GOT3 (cell line): ENCODE measurements around the gene ZNF362.

Experiments used
- DNase-seq: peaks from one replicate; lab custom pipeline; 2025; ENCODE audit warnings: mixed read lengths; lab: John Stamatoyannopoulos, UW

ZNF362 gene

DNA sequence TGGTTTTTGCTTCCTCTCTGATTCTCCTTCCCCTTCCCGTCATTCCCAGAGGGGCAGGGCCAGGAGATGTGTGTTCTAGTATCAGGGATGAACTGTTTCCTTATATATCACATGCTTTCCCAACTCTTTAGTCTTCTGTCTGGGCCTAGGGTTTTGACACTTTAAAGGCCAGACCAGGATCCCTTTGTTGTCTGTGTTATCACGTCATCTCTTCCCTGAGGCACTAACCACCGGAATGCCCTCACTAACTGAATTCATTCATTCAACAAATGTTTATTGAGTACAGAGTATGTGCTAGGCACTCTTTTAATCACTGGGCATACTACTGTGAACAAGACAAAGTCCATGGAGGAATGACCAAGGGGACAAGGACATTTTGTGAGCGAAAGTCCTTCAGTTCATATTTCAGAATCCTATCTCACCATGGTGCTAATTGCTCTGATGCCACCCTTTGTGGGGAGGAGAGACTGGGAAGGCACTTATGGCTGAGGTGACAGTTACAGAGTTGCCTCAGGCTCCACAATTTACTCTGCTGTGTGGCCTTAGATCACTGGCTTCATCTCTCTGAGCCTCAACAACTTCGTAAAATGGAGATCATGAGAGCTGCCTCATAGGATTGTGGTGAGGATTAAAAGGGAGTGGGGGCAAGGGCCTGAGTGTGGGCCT lies 12.0 kb upstream of the ZNF362 start:
- no peak for DNase-seq

DNA sequence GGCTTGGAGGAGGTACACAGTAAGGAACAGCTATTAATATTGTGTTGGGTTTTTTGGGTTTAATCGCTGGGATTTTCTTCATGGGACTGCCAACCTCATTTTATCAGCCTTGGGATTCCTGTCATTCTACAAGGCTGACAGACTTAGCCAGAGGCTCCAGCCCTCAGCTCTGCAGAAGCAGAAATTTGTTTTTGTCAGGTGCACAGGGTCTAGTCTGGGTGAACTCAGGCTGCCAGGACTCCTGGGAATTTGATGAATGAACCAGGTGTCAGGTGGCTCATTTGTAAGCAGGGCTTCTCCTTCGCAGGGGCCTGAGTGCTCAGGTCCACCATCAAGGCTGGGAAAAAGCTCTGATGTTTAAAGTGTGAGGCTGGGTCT lies 11.5 kb upstream of the ZNF362 start:
- DNase-seq: no peak

DNA sequence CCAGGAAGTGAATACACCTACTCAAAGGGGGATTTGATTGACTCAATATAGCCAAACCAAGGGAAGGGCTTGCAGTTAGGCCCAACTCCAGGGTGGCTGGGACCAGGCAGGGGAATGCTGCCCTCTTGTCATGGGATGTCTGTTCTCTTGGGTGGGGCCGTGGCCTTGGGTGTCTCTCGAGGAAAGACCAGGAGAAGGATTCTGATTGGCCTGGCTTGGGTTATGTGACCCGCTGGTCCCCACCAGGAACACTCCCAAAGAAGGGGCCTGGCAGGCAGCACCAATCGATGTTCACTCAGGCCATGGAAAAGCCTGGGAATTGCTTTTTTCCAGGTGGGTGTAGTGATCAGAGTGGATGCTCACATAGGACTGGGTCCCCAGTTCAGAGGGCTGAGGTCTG lies 10.1 kb upstream of the ZNF362 start:
- DNase-seq: no peak

GRCh38 chr1:33247545-33247944 lies 8.7 kb upstream of the ZNF362 start:
- no peak for DNase-seq

GRCh38 chr1:33248244-33248643 lies 8.0 kb upstream of the ZNF362 start:
- DNase-seq: no peak

DNA sequence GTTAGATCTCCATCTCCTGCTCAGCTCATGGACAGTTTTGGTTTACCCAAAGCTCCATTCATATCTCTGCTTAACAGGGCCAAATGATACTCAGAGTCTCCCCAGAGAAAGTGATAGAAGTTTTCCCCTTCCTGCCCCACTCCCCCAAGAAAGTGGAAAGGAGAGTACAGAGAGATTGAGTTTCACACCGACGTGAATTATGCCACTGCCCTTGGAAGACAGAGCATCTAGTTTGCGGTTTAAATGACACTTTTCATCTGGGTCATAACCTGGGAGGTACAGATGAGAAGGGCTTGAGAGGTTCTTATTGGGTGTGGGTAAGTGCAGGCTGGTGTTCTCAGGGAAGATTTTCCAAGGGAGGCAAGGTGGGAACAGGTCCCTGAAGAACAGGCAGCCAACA lies 6.9 kb upstream of the ZNF362 start:
- DNase-seq: no peak

GRCh38 chr1:33250217-33250616 lies 6.1 kb upstream of the ZNF362 start:
- no peak for DNase-seq

- DNase-seq: no peak
Measured at GRCh38 chr1:33250724-33251123, 5.6 kb upstream of the ZNF362 start.

DNA sequence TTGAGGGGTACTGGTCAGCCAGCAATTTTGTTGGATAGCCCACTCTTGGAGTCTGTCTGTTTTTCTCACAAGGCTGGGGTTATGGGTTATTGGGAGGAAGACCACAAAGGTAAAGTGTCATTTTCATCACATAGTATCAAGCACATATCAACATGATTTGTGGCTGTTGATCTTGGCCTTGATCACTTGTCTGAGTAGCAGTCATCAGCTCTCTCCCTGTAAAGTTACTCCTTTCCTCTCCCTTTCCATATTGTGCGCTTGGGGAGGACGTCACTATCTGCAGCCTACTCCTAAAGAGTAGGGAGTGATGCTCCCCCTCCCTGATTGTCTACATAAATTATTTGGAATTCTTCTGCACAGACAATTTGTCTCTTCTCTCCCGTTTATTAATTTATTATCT lies 1.8 kb upstream of the ZNF362 start:
- no peak for DNase-seq

DNA sequence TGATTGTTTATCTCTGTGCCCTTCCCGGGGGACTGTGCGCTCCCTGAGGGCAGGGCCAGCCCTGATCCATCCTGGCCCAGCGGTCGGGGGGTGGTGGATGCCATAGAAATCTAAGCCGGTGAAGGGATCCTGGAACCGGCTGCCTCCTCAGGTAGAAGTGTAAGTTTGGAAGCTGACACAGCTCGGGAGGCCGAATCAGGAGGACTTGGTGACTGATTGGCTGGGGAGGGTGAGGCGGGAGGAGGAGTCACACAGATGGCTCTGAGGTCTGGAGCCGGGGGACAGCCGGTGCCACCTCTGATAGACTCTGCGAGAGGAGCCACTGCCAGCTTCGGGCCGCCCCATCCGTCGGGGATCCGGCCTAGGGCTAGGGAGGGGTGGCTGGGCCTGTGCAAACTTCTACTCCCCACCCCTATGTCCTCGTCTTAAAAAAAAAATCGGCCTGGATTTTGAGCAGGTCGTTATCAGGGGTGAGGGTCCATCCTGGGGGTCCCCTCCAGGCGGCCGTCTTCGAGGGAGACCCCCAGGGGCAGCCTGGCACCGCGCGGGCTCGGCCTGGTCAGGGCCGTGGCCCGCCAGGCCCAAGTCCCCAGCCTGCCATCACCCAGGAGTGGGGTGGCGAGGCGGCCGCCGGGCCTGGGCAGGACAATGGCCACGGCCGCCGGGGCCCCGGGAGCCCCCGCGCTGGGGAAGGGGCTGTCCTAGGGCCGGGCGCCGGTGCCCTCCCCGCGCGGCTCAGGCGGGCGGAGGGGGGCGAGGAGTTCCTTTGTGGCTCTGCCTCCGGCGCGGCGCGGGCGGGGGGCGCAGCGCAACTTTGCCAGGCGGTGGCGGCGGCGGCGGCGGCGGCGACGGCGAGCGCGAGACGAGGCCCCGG lies 708 bp upstream of the ZNF362 start:
- no peak for DNase-seq

- DNase-seq: no peak
Measured at GRCh38 chr1:33256221-33256470, 146 bp upstream of the ZNF362 start.

DNA sequence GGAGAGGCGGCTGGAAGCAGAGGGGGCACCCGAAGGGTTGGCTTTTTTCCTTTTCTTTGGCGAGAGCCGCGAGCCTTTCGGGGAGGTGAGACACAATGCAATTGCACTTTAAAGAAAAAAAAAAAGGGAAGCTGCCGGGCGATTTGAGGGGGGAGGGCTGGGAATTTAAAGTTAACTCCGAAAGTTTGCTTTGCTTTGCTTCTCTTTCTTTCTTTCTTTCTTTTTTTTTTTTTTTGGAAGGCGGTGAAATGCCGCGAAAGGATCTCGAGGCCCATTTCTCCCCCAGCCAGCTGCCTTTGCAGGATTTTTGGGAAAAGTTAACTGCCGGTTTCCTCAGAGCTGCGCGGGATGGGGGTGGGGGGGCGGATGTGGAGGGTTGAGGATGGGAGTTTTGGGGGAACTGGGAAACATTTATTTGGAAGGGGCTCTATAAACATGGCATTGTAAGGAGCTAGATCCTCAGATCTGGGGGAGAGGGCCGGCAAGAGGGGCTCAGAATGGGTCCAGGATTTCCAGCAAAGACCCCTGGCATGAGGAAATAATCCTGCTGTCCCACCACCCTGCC lies 997 bp downstream of the ZNF362 start:
- DNase-seq: no peak

DNA sequence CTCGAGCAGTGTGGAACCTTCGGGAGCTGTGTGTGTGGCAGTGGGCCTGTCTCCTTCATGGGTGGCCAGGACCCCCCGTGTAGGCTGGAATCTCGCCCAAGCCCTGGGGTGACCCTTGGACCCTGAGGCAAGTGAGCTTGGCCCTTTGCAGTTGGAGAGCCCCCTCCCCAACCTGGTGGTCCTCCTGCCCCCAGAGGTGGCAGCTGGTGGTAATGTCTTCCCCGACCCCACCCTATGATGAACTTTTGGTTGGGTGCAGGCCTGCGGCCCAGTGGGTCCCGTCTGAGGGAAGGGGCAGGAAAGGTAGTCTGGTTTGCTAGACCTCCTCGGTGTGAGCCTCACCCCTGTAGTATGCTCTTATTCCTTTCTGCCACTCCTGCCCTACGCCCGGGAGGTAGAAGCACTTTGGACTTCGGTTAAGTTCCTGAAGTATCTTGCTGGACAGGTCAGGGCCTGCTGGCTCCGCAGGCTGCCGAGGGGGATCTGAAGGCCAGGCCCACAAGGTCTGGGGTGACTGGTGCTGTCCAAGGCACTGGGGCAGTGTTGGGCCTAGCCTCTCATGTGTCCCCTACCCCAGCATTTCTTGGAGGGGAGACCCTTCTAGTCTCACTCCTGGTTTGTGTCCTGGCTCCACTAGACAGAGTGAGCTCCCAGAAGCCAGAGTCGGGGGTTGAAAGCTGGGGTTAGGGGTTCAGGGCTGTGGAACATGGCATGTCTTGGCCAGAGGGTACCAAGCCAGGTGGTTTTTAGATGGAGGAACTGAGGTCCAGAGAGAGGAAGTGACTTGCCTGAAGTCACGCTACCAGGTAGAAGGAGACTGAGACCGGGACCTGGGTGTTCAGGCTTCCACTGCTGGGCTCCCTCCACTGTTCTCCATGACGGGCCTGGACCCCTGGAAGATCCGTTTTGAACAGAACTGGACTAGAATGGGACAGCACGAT lies 1.8 kb downstream of the ZNF362 start:
- DNase-seq: no peak

DNA sequence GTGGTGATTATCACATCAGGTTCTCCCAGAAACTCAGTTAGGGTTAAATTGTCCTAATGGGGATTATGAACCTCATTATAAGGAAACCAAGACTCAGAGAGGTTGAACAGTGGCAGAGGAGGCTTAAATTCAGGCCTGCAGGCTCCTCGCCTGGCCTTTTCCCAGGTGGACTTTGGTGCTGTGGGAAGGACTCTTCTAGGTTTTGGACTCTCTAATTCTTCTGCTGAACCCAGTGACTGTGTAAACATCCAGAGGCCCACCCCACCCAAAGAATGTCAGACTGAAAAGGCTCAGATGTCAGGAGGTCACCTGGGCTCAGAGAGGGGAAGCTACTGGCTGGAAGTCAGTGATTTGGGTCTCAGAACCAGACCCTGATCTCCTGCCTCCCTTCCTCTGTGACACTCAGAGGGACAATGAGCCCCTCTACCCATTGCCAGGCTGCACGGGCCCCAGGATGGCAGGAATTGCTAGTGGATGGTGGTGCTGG lies 2.5 kb downstream of the ZNF362 start:
- DNase-seq: no peak

- no peak for DNase-seq
Measured at GRCh38 chr1:33259879-33260278, 3.6 kb downstream of the ZNF362 start.

DNA sequence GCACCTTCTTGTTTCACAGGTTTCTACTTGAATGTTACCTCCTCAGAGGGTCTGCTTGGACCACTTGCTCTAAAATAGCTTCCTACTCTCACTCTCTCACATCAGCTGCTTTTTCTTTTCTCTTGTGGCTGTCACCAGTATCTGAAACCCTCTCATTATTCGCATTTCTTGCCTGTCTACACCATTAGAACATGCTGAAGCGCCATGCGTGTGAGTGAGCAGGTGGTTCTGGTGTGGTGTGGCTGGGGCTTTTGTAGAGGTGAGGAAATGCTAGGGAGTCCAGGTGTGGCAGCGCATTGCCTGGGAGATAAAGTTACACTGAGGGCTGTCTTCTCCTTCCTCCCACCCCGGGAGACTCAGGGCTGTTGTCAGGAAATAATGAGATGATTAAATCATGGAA lies 4.1 kb downstream of the ZNF362 start:
- DNase-seq: no peak

DNA sequence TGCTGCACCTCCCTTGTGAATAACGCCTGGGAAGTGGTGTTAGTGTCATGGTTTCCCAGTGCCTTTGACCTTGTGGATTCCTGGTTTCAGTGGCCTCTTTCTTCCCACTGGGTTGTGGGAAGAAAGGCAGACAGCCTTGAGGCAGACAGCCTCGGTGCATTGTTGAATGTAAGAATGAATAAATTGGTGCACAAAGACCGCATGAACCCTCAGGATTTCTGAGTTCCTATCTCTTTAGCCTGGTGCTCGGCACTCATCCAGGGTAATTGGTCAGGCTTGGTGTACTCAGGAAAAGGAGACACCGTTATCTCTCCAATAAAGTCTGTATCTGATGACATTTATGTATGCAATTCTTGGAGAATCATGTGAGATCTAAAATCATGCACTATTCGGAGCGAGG lies 5.1 kb downstream of the ZNF362 start:
- DNase-seq: no peak

DNA sequence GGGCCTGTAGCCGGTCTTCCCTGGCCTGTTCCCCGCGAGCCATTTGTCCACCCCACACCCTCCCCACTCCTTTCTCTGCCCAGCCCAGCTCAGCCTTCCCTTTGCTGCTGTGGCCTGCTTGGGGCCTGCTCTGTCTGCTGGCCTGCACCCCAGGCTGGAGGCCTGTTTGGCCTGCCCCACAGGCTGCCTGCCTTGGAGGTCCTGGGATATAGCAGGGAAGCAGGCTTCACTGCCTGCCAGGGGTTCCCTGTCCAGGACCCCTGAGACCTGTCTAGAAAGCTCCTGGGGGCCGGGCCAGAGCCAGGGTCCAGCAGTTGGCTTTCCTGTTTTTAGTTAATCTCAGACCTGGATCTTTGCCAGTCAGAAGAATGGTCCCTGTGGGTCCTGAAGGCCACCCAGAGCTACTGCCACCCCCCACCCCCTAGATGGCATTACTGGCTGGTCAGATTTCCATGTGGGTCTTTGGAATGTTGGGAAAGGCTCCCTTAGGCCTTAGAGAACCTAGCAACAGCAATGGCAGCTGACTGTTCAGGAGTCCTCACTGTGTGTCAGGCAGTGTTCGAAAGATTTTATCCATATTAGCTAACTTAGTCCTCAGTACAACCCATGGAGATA lies 7.7 kb downstream of the ZNF362 start:
- no peak for DNase-seq

DNA sequence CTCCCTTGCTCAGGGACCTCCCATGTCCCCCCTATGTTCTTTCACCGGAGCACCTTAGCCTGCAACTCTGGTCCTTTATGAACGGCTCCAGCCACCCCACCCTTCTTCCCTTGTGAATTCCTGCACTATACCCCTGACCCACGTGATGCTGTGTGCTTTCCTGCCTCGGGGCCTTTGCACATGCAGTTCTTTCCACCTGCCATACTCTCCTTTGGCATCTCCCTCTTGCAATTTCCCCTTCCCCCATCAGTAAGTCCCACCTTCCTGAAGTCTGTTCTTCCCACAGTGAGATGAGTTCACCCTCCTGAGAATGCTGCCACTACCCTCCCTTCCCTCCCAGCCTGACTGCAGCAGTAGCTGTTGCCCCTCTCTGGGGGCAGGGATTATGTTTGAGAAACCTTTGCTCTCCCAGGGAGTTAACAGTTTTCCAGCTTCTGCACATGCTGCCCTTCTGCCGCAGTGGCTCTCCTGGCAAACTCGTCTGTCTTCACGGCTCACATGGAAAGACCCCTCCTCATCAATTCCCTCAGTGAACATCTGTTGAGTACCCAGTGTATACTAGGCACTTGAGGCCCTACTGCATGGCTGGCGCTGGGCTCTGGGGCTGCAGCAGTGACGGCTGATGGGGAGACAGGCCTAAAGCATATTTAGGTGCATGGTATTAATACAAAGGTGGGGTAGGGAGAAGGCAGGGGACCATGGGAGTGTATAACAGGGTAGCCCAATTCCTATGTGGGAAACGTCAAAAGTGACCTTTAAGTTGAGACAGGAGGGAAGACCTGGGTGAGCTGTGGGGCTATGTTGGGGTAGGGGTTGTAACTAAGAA lies 9.7 kb downstream of the ZNF362 start:
- no peak for DNase-seq

- no peak for DNase-seq
Measured at GRCh38 chr1:33266766-33267165, 10.5 kb downstream of the ZNF362 start.
